GM18868 (cell line): ENCODE measurements around the gene AVPR2.

ENCODE experiments used
- ATAC-seq: cut with Tn5 transposase; IDR thresholded peaks from one replicate; pipeline ENCODE4 v1.9.1; 2021; ENCODE audit warnings: mild to moderate bottlenecking, moderate library complexity; ENCODE audit not compliant: unreplicated experiment

Gene AVPR2

GRCh38 chrX:153870791-153871360, 33.6 kb upstream of the AVPR2 start:
- ATAC-seq = no peak

GRCh38 chrX:153871451-153871850, 33.0 kb upstream of the AVPR2 start:
- no peak for ATAC-seq

- ATAC-seq = no peak
Observed at GRCh38 chrX:153871946-153872878, 32.3 kb upstream of the AVPR2 start.

- no peak for ATAC-seq
Observed at GRCh38 chrX:153873282-153874084, 31.0 kb upstream of the AVPR2 start.

GRCh38 chrX:153874085-153874365, 30.4 kb upstream of the AVPR2 start:
- no peak for ATAC-seq

GRCh38 chrX:153874366-153875125, 29.9 kb upstream of the AVPR2 start:
- no peak for ATAC-seq

GRCh38 chrX:153875391-153876111, 28.9 kb upstream of the AVPR2 start:
- no peak for ATAC-seq

- no peak for ATAC-seq
Observed at GRCh38 chrX:153876112-153876491, 28.4 kb upstream of the AVPR2 start.

GRCh38 chrX:153877571-153878261, 26.8 kb upstream of the AVPR2 start:
- no peak for ATAC-seq

- no peak for ATAC-seq
Observed at GRCh38 chrX:153878345-153878744, 26.1 kb upstream of the AVPR2 start.

GRCh38 chrX:153878969-153879653, 25.4 kb upstream of the AVPR2 start:
- ATAC-seq = no peak

GRCh38 chrX:153879741-153880439, 24.6 kb upstream of the AVPR2 start:
- ATAC-seq = no peak

GRCh38 chrX:153880440-153880815, 24.0 kb upstream of the AVPR2 start:
- ATAC-seq = no peak

- ATAC-seq = no peak
Observed at GRCh38 chrX:153881281-153881680, 23.2 kb upstream of the AVPR2 start.

GRCh38 chrX:153882086-153882498, 22.4 kb upstream of the AVPR2 start:
- ATAC-seq = no peak

- no peak for ATAC-seq
Observed at GRCh38 chrX:153882557-153882956, 21.9 kb upstream of the AVPR2 start.

GRCh38 chrX:153883163-153883843, 21.2 kb upstream of the AVPR2 start:
- ATAC-seq = no peak

GRCh38 chrX:153884136-153884535, 20.3 kb upstream of the AVPR2 start:
- ATAC-seq = no peak
